Endothelial cell of hepatic sinusoid (primary cell): ENCODE data around the gene SMARCC2.

ENCODE experiments used
- in situ Hi-C: cut with HindIII; loops from 2 replicates; pipeline ENCODE4 v1.10.0; 2017; ENCODE audit warnings: low sequenced_read_pairs

The SMARCC2 gene

GRCh38 chr12:56154246-56154771 is 35.0 kb downstream of the SMARCC2 start:
- in situ Hi-C loops, result no loop called here

GRCh38 chr12:56153678-56154065 is 35.6 kb downstream of the SMARCC2 start:
- in situ Hi-C loops, result no loop called here

GRCh38 chr12:56152756-56153677 is 36.3 kb downstream of the SMARCC2 start:
- in situ Hi-C loops, result no loop called here

- in situ Hi-C loops, result no loop called here
Observed at GRCh38 chr12:56152132-56152755, 37.0 kb downstream of the SMARCC2 start, which contains the start of gene MYL6B. Gene MYL6B (plus strand): TSS chr12:56152587. CDS start chr12:56153919, 1,332 bp downstream.

GRCh38 chr12:56151672-56152131 is 37.6 kb downstream of the SMARCC2 start:
- in situ Hi-C loops, result no loop called here

GRCh38 chr12:56150563-56150962 is 38.7 kb downstream of the SMARCC2 start:
- in situ Hi-C loops, result no loop called here

- in situ Hi-C loops, result no loop called here
Observed at GRCh38 chr12:56146492-56147460, 42.5 kb downstream of the SMARCC2 start.

GRCh38 chr12:56145217-56145616 is 44.1 kb downstream of the SMARCC2 start:
- in situ Hi-C loops, result no loop called here

GRCh38 chr12:56143870-56144269 is 45.4 kb downstream of the SMARCC2 start:
- in situ Hi-C loops, result no loop called here

- in situ Hi-C loops, result no loop called here
Observed at GRCh38 chr12:56143217-56143616, 46.1 kb downstream of the SMARCC2 start.

- in situ Hi-C loops, result no loop called here
Observed at GRCh38 chr12:56141946-56142784, 47.1 kb downstream of the SMARCC2 start.

- in situ Hi-C loops, result no loop called here
Observed at GRCh38 chr12:56137853-56138571, 51.3 kb downstream of the SMARCC2 start.

- in situ Hi-C loops, result no loop called here
Observed at GRCh38 chr12:56134897-56135296, 54.4 kb downstream of the SMARCC2 start.

- in situ Hi-C loops, result no loop called here
Observed at GRCh38 chr12:56130876-56131275, 58.4 kb downstream of the SMARCC2 start.

GRCh38 chr12:56129942-56130495 is 59.3 kb downstream of the SMARCC2 start:
- in situ Hi-C loops, result no loop called here

GRCh38 chr12:56129206-56129941 is 59.9 kb downstream of the SMARCC2 start:
- in situ Hi-C loops, result no loop called here

GRCh38 chr12:56128670-56129205 is 60.5 kb downstream of the SMARCC2 start:
- in situ Hi-C loops, result no loop called here
